Small intestine (tissue), 7 donors: Measurements from ENCODE around the gene VPS25. TPM values are rescaled to one million over a fixed set of nuclear protein-coding genes. Genes with fewer than 3 reads are reported as not detected.

Source experiments
- DNase-seq, 2 donors: peaks; one replicate each; pipeline versions ENCODE4 v3.0.0 to v3.0.0-alpha.2; 2013
- FAIRE-seq: peaks from 2 replicates; lab custom pipeline; 2012; peaks lifted over from hg19 to GRCh38; lab: Jason Lieb, UNC
- H3K27ac ChIP-seq, 3 donors: one replicate each; pipeline ENCODE4 v1.5.1; 2013; ENCODE audit warnings: low read length in 2 of 3, mild to moderate bottlenecking in 2 of 3, control low read depth in 1 of 3, inconsistent platforms in 1 of 3, low read depth in 1 of 3, moderate library complexity in 1 of 3
- H3K27me3 ChIP-seq, 3 donors: one replicate each; pipeline ENCODE4 v1.6.1; 2013; ENCODE audit warnings: low read length in 3 of 3, inconsistent platforms in 1 of 3; ENCODE audit not compliant: control insufficient read depth in 3 of 3, insufficient read depth in 3 of 3
- H3K36me3 ChIP-seq, 3 donors: one replicate each; pipeline ENCODE4 v1.6.1; 2013; ENCODE audit warnings: low read length in 3 of 3, inconsistent platforms in 1 of 3, low read depth in 1 of 3, mild to moderate bottlenecking in 1 of 3, moderate library complexity in 1 of 3; ENCODE audit not compliant: control insufficient read depth in 3 of 3, insufficient read depth in 2 of 3
- H3K4me1 ChIP-seq, 3 donors: one replicate each; pipeline ENCODE4 v1.6.1; 2013; ENCODE audit warnings: low read length in 2 of 3, inconsistent platforms in 1 of 3, low read depth in 1 of 3, mild to moderate bottlenecking in 1 of 3, moderate library complexity in 1 of 3; ENCODE audit not compliant: control insufficient read depth in 3 of 3, insufficient read depth in 2 of 3
- H3K4me3 ChIP-seq, 3 donors: one replicate each; pipeline ENCODE4 v1.5.1; 2013; ENCODE audit warnings: low read length in 3 of 3, control low read depth in 1 of 3, inconsistent platforms in 1 of 3, low read depth in 1 of 3, mild to moderate bottlenecking in 1 of 3, moderate library complexity in 1 of 3
- H3K9me3 ChIP-seq, 2 donors: one replicate each; pipeline ENCODE4 v1.6.1; 2013; ENCODE audit warnings: low read depth in 1 of 2, low read length in 1 of 2; ENCODE audit not compliant: control insufficient read depth in 2 of 2, insufficient read depth in 1 of 2
- WGBS, 3 donors: extraction: QIAGEN DNeasy Blood & Tissue Kit; methylation state at CpG; one replicate each; pipeline ENCODE4 v1.1.7; 2013; 5-methylcytosine and 5-hydroxymethylcytosine counted together
- polyA plus RNA-seq, 4 donors: library from polyadenylated mRNA; stranded (reverse) in 3 of 4; unstranded in 1 of 4; fragments of 200-250 nt in 3 of 4; fragments of 120-200 nt in 1 of 4; gene quantifications; one replicate each; pipeline versions ENCODE4 v1.2.1 to v1.2.3, GENCODE V29; 2013
- donor health status: healthy with polysubstance abuse.
- donor health status: control.
- donor health status: control.
- donor health status: Bipolar disorder and iron deficiency.
- donor health status: healthy.

Gene VPS25
- polyA plus RNA-seq, 4 donors: 85.7 to 117 (median 94.3) TPM

- Histone ChIP-seq H3K4me3 (no peak overlapping the region), H3K27me3 (no peaks in the 10 kb centered on the region), H3K9me3 (no peaks in the 10 kb centered on the region), H3K36me3 (peaks cover 0 to 39% (median 0%) of the 10 kb centered on the region in 3 donors), H3K4me1 (peaks cover 2 to 29% (median 3%) of the 10 kb centered on the region in 3 donors), H3K27ac (no peak overlapping the region)
- 43 to 77% (median 63%) methylated on average over 10 of the region's 10 CpGs for WGBS, 3 donors
- DNase-seq: no peak
- FAIRE-seq: no peak
Observed at GRCh38 chr17:42795465-42795864, 22.2 kb downstream of the VPS25 start.

- Histone ChIP-seq H3K4me1 (peaks cover 2 to 29% (median 3%) of the 10 kb centered on the region in 3 donors), H3K4me3 (no peak overlapping the region), H3K27me3 (no peaks in the 10 kb centered on the region), H3K9me3 (no peaks in the 10 kb centered on the region), H3K36me3 (peaks cover 0 to 34% (median 0%) of the 10 kb centered on the region in 3 donors), H3K27ac (peak overlapping the region in 2 of 3 donors; percentile 82 to 92)
- DNase-seq (no peak), FAIRE-seq (no peak)
- WGBS, 3 donors: 69 to 89% (median 77%) methylated on average over 18 of the region's 18 CpGs
Observed at GRCh38 chr17:42796066-42796758, 23.0 kb downstream of the VPS25 start.

DNA sequence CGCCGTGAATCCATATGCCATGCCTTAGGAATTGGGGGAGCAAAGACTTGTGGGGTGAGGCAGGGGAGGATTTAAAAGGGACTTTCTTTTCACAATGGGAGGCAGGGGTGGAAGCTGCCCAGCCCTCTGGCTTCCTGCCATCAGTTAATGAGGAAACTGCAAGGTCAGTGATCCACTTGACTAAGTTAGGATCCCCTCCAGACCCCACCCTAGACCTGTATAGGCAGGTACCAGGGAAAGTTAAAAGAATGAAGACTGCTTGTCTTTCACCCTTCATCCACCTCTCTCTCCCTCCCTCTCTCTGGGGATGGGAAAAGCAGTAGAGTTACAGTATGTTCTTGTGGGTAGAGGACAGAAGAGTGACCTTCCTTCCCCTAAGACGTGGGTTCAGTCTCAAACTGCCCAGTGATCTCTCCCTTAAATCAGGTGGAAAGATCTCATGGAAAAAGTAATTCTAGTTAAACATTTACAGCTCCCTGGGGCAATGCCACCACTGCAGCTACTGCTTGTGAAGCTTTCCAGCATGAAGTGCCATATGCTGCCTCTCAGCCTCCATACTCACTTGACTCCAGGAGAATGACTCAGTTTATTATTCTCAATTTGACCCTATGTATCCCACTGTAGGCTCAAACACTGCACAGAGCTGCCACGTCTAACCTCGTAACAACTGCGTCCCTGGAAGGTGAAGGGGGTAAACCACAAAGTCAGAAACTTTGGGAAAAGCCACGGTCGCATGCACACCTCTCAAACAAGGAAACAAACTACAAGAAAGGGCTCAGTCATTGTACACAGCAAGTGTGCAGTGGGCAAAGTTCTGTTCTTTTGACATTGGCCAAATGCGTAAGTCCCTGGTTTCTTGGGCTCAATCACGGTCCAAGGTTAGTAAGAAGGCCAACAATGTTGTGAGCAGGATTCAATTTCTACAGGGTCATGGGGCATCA, 24.1 kb downstream of the VPS25 start:
- Histone ChIP-seq H3K9me3 (no peaks in the 10 kb centered on the region), H3K27me3 (no peaks in the 10 kb centered on the region), H3K36me3 (peaks cover 0 to 34% (median 0%) of the 10 kb centered on the region in 3 donors), H3K4me1 (peaks cover 2 to 29% (median 3%) of the 10 kb centered on the region in 3 donors), H3K27ac (peak overlapping the region; percentile 82 to 92 (median 87)), H3K4me3 (peak overlapping the region; percentile 81 to 94 (median 94))
- DNase-seq: peak; percentile 90 to 92
- 23 to 62% (median 34%) methylated on average over 10 of the region's 10 CpGs for WGBS, 3 donors
- FAIRE-seq: no peak

- Histone ChIP-seq H3K4me3 (peak overlapping the region; percentile 81 to 94 (median 94)), H3K4me1 (peaks cover 2 to 34% (median 3%) of the 10 kb centered on the region in 3 donors), H3K9me3 (no peaks in the 10 kb centered on the region), H3K27me3 (no peaks in the 10 kb centered on the region), H3K27ac (peak overlapping the region; percentile 82 to 92 (median 87)), H3K36me3 (peaks cover 0 to 34% (median 0%) of the 10 kb centered on the region in 3 donors)
- DNase-seq (no peak), FAIRE-seq (no peak)
- WGBS, 3 donors: 4 to 14% (median 9%) methylated on average over 10 of the region's 10 CpGs
Observed at GRCh38 chr17:42798011-42798382, 24.7 kb downstream of the VPS25 start.

DNA sequence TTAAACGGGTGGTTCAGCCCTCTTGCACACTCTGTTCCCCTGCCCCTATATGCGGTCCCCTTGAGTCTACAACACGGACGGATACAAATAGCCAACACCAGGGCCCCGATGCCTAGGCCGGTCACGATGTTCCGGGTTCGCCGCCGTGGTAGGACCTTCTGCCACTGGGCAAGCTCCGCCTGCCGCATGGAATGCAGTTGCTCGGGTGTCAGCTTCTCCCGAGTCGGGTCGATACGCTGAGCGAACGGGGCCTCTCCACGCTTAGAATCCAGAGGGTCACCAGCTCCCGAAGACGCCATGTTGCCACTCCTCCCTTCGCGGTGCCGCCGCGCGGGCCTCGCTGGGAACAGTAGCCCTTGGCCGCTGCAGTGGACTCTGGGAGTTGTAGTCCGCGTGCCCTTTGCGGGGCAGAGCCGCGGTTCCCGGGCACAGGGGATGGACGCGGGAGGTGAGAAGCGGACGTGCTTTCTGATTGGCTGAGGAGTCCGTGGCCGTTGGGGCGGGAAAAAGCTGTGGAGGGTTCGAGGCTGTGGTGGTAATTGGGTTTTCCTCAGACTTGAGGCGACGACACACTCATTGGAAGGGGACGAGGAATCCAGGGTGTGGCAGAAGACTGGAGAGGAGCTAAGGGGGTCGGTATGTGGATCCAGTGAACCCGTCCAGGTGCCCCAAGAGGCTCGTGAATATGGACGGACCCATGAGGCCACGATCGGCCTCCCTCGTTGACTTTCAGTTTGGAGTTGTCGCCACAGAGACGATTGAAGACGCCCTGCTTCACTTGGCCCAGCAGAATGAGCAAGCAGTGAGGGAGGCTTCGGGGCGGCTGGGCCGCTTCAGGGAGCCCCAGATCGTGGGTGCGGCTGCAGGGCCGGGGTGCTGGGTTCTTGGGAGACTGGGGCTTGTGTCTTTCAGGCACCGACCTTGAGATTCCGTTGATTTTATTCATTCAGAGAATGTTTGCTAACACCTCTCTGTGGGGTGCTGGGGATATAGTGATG, 25.4 kb downstream of the VPS25 start, which contains the start of the genes CNTD1 and COA3:
CNTD1 (plus strand) TSS at position 479 of the 998 bp plus-strand sequence; CDS start at position 686, 207 bp downstream.
COA3 (minus strand) TSS at position 322 of the 998 bp plus-strand sequence; CDS start at position 299, 23 bp downstream.
- H3K27ac ChIP-seq: peak within 1 kb of the TSS; percentile 82 to 92 (median 87)
- peaks cover 0 to 28% (median 0%) of the 10 kb centered on the region in 3 donors for H3K36me3 ChIP-seq
- DNase-seq: peak; percentile 88 to 94
- peak within 1 kb of the TSS; percentile 81 to 94 (median 94) for H3K4me3 ChIP-seq
- 26% methylated on average over 66 of the region's 66 CpGs for WGBS, 3 donors
- peaks cover 2 to 40% (median 5%) of the 10 kb centered on the region in 3 donors for H3K4me1 ChIP-seq
- no peaks in the 10 kb centered on the region for H3K9me3 ChIP-seq
- no peak for FAIRE-seq
- H3K27me3 ChIP-seq: no peaks in the 10 kb centered on the region

- H3K9me3 ChIP-seq: no peaks in the 10 kb centered on the region
- no peaks in the 10 kb centered on the region for H3K27me3 ChIP-seq
- DNase-seq (no peak), FAIRE-seq (no peak)
- WGBS, 3 donors: 25 to 55% (median 55%) methylated on average over 2 of the region's 2 CpGs
- H3K36me3 ChIP-seq: no peaks in the 10 kb centered on the region
- H3K27ac ChIP-seq: peak overlapping the region in 1 of 3 donors; percentile 30
- H3K4me1 ChIP-seq: peaks cover 5 to 45% (median 6%) of the 10 kb centered on the region in 3 donors
- H3K4me3 ChIP-seq: no peak overlapping the region
Observed at GRCh38 chr17:42803074-42803883, 30.0 kb downstream of the VPS25 start.

DNA sequence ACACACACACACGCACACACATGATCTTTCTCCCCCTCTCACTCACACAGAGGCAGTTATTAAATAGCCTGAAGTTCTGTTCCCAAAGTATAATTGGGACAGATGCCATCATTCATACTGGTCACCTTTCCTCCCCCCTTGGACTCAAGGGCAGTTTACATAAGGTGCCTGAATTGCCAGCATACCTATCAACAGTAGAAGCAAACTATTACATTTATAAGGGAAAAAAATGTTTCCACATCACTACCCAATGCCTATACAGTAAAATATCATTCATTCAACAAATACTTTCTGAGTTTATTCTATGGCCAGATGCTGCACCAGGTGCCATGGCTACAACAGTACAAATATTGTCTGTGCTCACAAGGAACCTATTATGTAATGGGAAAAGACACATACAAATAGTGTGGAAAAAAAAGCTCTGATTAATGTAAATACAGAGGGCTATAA, 31.7 kb downstream of the VPS25 start:
- 25 to 78% (median 52%) methylated on average over 1 of the region's 1 CpG for WGBS, 3 donors
- peaks cover 2 to 39% (median 4%) of the 10 kb centered on the region in 3 donors for H3K4me1 ChIP-seq
- H3K4me3 ChIP-seq: no peak overlapping the region
- H3K9me3 ChIP-seq: no peaks in the 10 kb centered on the region
- peak overlapping the region in 2 of 3 donors; percentile 18 to 77 for H3K27ac ChIP-seq
- peaks cover 0 to 2% (median 0%) of the 10 kb centered on the region in 3 donors for H3K36me3 ChIP-seq
- FAIRE-seq (no peak), DNase-seq (peak; percentile 64 to 83)
- no peaks in the 10 kb centered on the region for H3K27me3 ChIP-seq
